Stimulated activated CD8-positive, alpha-beta memory T cell treated with anti-CD3 and anti-CD28 coated beads, Interleukin-12 subunit alpha, Interleukin-12 subunit beta, amount 100 ng/mL, for 1 hour (primary cell): ENCODE data around the gene CELSR1.

Experiments used
- DNase-seq: peaks from one replicate; pipeline ENCODE4 v3.0.0-alpha.2; 2020; ENCODE audit warnings: low read depth

CELSR1 gene

GRCh38 chr22:46551996-46552395, 14.6 kb upstream of the CELSR1 start:
- DNase-seq, result no peak

DNA sequence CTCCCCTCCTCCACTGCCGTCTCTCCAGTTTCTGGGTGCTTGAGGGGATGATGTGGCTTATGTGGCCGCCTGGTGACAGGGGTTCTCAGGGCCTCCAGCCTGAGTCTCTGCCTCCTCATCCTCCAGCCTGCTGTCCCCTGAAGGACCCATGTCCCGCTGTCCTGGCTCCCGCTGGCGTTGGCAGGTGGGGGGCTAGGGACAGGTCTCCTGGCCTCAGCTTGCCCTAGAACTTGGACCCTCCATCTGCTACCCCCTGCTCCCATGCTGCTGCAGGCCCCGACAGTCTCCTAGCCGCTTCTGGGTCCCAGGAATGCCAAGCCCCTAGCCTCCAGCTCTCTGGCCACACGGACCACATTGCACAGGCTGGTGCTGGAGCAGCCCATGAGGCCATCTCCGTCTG, 13.9 kb upstream of the CELSR1 start:
- DNase-seq, result no peak

DNA sequence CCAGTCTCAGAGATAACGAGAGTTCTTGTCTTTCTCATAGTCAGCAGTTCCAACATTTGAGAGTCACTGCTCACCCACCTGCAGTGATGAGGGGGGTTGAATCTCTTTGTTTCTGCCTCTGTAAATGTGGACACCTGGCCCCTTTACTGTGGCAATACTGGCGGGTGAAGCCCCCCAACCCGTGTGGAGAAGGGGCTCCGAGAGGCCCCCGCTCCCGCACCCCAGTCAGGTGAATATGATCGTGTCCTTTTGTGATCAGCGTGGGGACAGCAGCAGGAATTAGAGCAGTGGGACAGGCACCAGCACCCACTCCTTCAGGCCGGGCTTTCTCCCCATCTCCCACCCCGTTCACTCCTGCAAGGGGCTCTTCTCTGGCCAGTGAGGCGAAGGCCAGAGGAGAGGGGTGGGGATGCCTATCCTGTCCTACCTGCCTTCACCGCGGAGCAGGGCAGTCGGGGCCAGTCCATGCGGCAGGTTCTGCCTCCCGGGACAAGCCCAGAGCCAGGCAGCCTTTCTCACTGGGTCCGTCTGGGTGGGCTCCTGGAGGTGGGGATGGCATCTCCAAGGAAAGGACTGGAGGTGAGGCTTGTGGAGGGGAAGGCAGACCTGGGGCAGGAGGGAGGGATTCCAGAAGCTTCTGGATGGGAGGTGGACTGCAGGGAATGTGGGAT, 12.7 kb upstream of the CELSR1 start:
- no peak for DNase-seq

GRCh38 chr22:46549563-46549840, 12.1 kb upstream of the CELSR1 start:
- DNase-seq, result no peak

GRCh38 chr22:46547883-46548244, 10.4 kb upstream of the CELSR1 start:
- no peak for DNase-seq

DNA sequence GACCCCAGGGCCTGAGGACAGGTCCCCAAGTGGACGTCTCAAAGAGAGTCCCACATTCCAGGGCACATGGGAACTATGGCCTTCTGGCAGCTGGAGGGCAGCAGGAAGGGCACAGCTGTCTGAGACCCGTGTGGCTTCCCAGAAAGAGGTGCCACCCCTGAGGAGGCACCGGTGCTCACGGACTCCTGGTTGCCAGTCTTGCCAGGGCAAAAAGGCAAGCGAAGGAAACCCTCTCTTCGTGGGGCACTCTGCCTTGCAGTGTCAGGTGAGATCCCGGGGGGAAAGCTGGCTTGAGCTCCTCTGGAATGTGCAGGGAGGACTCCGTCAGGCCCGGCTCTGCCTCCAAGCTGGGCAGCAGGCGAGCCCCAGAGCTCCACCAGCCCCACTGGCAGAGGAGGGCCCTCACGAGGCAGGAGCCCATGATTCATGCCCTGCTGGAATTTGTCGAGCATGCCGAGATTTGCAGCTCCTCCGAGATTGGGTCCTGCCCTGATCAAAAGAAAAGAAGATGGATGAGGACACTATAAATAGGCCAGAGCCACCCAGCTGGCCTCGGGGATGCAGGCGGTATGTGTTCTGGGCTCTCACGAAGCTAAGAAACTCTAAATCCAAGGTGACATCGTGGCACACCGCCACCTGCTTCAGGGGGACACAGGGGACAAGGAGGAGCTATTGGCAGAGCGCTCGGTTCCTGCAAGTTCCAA, 9.9 kb upstream of the CELSR1 start:
- no peak for DNase-seq

DNA sequence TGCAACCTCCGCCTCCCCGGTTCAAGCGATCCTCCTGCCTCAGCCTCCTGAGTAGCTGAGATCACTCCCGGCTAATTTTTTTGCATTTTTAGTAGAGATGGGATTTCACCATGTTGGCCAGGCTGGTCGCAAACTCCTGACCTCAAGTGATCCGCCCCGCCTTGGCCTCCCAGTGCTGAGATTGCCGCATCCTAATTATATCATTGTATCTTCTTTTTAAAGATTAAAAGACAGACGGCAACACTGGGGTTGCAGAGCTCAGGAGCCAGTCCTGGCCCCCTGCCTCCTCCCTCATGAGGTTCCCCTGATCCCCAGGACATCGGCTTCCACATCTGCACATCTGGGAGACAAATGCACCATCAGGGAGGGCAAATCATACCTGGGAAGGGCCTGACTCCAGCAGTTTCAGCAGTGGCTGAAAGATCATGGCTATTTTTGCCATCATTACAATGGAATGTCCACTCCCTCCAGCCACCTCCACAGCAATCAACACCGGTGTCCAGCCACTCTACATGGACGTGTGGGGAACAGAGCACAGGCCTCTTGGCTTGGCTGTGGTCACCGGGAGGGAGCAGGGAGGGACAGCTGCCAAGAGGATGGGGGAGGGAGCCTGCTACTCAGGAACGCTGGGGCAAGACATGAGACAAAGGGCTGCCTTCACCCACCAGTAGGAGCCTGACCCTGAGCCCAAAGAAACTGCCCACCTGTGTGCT, 9.2 kb upstream of the CELSR1 start:
- no peak for DNase-seq

GRCh38 chr22:46545086-46545792, 7.8 kb upstream of the CELSR1 start:
- DNase-seq, result no peak

DNA sequence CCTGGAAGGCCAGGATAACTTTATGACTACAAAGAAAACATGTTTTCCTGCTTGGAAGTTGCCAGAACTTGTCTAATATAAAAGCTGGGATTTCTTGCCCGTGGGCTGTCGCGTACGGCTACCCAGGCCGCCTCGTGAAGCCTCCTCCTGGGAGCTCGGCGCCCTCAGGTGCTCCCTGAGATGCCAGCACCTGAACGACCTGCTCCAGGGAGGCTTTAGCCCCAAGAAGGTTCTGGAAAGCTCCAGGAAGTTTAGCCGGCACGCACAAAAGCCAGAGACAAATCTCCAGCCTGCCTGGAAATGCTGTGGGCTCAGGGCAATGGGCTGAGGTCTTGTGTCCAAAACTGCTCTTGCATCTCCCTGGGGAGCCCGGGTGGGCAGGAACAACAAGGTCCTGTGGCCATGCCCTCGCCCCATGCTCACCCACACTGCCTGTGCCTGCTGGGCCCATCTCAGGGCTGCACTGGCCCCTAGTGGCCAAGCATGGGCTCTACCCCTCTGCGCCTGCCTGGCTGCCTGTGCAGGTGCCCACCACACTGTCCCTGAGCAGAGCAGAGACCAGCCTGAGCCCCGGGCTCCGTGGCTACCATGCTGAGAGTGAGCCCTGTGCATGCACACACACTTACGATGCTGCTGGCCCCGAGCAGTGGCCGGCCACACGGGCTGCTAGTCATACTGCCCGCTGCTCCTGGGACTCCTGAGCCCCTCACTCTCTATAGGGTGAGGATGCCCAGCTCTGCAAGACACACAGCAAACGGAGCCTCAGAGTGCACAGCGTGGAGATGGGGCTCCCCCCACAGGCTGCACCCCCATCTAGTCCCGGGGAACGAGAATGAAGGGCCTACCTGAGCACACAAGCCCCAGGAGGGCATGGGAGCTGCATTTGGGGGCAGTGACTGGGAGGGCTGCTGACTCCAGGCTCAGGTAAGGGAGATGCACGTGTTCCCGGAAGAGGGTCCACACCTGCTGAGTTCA, 4.9 kb upstream of the CELSR1 start:
- DNase-seq, result peak; percentile 41

GRCh38 chr22:46541536-46541935, 4.1 kb upstream of the CELSR1 start:
- DNase-seq, result no peak

- no peak for DNase-seq
Observed at GRCh38 chr22:46540874-46541273, 3.5 kb upstream of the CELSR1 start.

- no peak for DNase-seq
Observed at GRCh38 chr22:46539169-46539568, 1.7 kb upstream of the CELSR1 start.

- DNase-seq, result no peak
Observed at GRCh38 chr22:46538814-46539160, 1.4 kb upstream of the CELSR1 start.

- no peak for DNase-seq
Observed at GRCh38 chr22:46537946-46538813, 760 bp upstream of the CELSR1 start.

GRCh38 chr22:46536537-46537224, 739 bp downstream of the CELSR1 start:
- no peak for DNase-seq

DNA sequence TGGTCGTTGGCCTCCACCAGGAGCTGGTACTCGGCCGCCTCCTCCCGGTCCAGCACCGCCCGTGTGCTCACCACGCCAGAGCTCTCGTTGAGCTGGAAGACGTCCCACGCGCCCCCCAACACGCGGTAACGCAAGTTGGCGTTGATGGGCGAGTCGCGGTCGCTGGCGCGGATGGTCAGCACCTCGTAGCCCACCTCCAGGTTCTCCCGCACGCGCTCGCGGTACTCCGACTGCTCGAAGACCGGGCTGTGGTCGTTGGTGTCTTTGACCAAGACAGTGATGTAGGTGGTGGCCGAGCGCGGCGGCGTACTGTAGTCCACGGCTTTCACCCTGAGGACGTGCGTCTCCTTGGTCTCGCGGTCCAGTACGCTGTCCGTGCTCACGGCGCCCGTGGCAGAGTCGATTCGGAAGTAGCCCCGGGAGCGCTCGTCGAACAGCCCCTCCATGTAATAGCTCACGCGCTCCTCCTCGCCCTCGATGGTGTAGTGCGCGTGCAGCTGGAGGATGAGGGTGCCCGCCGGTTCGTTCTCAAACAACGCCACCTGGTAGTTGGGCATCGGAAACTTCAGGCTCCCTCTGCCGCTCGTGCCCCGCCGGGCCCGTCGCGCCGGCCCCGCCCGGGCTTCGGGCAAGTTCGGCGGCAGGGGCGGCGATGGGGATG, 1.4 kb downstream of the CELSR1 start:
- no peak for DNase-seq

- no peak for DNase-seq
Observed at GRCh38 chr22:46534901-46535630, 2.4 kb downstream of the CELSR1 start.

GRCh38 chr22:46534177-46534776, 3.1 kb downstream of the CELSR1 start:
- no peak for DNase-seq
